GM19193 (cell line): ENCODE data around the gene YPEL1.

ENCODE experiments used
- POLR2A ChIP-seq: IDR thresholded peaks from 4 replicates; pipeline ENCODE4 v1.6.1; 2011; ENCODE audit not compliant: insufficient read depth, insufficient read length; ENCODE audit errors: extremely low read depth

The YPEL1 gene

DNA sequence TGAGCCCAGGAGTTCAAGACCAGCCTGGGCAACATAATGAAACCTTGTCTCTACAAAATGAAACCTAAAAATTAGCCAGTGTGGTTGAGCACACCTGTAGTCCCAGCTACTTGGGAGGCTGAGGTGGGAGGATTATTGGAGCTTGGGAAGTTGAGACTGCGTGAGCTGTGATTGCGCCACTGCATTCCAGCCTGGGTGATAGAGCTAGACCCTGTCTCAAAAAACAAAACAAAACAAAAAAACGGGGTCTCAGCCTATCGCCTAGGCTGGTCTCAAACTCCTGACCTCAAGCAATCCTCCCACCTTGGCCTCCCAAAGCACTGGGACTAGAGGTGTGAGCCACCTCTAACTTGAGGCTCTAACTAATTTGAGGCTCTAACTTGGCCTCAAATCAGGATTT is 56.2 kb downstream of the YPEL1 start:
- no peak for TF ChIP-seq POLR2A

GRCh38 chr22:21677606-21678443 is 57.8 kb downstream of the YPEL1 start:
- TF ChIP-seq POLR2A, result no peak

GRCh38 chr22:21674638-21675245 is 60.9 kb downstream of the YPEL1 start:
- TF ChIP-seq POLR2A, result no peak

GRCh38 chr22:21673534-21674321 is 61.9 kb downstream of the YPEL1 start:
- no peak for TF ChIP-seq POLR2A

DNA sequence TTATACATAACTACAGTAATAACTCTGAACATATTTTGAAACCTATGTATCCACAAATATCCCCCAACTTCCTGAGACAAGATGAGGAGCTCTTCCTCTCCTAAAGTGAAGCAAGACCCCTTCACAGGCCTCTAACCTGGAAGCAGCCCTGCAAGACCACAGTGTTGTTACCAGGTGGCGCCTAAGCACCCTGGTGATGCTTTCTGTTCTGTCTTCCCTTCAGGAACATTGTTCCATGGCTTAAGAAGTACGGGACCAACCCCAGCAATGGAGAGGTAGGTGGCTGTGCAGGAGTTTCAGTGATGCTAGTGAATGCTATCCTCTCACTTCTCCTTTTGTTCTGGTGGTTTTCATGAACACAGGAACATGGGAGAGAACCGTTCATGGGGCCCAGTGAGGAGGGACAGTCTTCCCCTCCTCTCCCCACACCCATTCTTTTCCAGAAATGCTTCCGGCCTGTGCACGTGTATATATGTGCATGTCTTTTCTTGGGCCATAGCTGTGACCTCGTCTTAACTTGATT is 63.4 kb downstream of the YPEL1 start:
- no peak for TF ChIP-seq POLR2A

DNA sequence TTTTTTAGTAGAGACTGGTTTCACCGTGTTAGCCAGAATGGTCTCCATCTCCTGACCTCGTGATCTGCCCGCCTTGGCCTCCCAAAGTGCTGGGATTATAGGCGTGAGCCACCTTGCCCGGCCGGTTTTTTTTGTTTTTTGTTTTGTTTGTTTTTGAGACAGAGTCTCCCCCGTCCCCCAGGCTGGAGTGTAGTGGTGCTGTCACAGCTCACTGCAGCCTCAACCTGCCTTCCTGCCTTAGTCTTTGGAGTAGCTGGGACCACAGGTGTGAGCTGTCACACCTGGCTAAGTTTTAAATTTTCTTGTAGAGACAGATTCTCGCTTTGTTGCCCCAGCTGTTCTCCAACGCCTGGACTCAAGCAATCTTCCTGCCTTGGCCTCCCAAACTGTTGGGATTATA is 66.6 kb downstream of the YPEL1 start:
- no peak for TF ChIP-seq POLR2A

DNA sequence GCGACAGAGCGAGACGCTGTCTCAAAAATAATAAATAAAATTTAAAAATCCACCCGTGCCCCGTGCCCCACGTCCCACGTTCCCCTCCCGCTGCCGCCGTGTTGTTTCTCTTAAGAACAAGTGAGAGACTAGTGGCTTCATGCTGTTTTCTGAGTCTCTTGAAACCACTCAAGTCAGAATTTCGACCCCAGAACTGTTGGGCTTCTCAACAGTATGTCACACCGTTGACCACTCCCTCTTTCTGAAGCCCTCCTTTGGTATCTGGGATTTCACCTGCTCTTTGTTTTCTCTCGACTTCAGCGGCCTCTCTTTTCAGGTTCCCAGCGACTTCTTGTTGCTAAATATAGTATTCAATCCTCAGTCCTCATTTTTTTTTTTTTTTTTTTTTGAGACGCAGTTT is 68.8 kb downstream of the YPEL1 start:
- TF ChIP-seq POLR2A, result no peak

DNA sequence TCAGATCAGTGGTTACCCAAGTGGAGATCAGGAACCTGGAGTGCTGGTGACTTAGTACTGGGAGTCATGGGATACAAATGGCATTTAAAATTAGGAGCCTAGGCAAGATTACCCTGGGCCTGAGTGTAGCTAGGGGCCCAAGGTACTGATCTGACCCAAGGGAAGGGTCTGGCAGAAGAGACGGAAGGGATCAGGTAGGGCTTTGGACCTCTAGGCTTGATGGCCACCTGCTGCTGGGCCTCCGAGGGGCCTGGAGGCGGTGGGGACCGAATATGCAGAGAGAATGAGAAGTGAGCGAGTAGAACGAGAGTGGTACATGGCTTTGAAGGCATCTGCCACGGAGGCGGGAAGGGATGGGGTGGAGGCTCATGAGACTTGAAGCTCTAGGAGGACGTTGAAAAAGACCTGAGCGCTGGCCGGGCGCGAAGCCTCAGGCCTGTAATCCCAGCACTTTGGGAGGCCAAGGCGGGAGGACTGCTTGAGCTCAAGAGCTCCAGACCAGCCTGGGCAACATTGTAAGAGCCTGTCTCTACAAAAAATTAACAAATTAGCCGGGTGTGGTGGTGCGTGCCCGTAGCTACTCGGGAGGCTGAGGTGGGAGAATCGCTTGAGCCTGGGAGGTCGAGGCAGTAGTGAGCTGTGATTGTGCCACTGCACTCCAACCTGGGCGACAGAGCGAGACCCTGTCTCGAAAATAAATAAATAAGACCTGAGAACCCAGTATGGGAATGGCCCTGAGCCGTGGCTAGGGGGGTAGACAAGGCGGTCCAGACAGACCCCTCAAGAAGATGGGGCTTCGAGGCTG is 70.3 kb downstream of the YPEL1 start:
- TF ChIP-seq POLR2A, result no peak

- no peak for TF ChIP-seq POLR2A
Measured at GRCh38 chr22:21663738-21664137, 71.9 kb downstream of the YPEL1 start.

DNA sequence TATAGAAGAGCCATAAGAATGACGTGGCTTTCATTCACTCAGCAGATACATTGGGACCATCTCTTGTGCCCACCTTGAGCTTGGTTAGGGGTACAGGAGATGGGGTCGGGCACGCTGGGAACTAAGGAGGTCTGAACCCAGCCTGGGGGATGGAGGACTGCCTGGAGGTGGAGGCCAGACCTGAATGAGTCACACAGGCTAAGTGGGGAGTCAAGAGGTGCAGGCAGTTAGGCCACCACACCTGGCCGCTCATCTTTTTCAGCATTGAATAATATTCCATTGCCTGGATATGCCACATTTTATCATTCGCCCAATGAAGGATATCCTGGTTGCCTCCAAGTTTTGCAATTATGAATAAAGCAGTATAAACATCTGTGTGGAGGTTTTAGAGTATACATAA is 73.6 kb downstream of the YPEL1 start:
- no peak for TF ChIP-seq POLR2A

DNA sequence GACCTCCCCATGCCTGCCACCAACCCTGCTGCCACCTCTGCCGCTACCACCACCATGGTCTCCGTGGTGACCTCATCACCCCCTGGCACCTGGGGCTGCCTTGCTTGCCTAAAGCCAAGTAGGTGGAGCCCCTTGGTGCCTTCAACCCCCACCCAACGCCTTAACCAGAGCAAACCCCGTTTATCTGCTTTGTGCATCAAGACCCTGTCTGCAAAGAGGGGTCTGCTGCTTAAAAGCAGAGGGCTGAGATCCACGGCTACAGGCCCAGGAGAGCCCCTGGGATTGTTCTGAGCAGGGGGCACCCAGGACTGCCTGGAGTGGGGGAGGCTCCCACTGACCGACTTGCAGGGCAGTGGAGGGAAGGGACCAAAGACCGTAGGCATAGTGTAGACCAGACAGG is 74.7 kb downstream of the YPEL1 start:
- no peak for TF ChIP-seq POLR2A

DNA sequence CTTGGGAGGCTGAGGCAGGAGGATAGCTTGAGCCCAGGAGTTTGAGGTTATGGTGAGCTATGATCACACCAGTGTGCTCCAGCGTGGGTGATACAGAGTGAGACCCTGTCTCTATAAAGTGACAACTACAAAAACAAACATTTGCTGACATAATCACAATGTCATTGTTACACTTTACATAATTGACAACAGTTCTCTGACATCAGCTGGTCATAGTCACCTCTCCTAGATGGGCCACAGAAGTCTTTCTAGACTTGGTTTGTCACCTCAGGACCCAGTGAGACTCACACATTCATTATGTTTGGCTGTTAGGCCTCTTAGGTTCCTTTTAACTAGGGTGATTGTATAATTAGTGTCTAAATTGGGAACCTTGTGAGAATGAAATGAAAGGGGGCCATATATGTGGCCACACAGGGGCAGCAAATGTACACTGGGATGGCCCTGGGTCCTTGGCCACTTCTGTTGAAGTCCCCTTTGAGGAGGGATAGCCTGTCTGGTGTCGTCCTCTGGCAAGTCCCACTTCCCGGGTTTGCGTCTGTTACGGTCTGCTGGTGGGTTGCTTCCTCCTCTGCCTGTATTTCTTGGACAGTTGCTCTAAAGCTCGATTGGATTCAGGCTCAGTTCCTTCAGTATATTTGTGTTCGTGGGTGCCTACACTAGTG is 75.6 kb downstream of the YPEL1 start:
- no peak for TF ChIP-seq POLR2A

DNA sequence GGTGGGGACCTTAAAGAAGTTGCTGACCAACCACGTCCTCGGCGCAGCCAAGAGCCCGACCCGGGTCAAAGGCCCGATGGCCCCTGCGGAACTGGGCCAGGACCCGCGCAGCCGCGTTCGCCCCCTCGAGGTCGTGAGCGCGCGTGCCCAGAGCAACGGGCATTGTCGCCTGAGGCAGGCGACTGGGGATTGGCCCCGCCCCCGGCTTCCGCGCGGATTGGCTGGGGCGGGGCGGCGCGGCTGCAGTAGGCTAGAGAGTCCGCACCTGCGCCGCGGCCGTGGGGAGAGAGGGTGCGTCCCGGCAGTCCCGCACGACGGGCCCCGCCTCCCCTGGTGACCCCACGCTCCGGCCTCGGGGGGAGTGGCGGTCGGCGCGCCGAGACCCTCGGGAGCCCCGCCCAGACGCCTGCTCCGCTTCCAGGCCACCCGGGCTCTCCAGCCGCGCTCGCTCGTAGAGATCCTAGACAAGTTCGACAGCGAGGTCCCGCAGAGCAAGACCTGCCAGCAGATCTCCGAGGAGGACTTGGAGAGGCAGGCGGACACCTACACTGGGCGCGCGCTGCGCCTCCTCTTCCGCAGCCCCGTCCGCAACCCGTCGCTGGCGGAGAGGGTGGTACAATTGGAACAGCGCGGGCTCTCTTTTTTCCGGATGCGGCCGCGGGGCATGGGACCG is 78.1 kb downstream of the YPEL1 start:
- peak; percentile 50 for TF ChIP-seq POLR2A

GRCh38 chr22:21657020-21657359 is 78.6 kb downstream of the YPEL1 start:
- TF ChIP-seq POLR2A, result no peak
